Activated CD4-positive, alpha-beta T cell treated with anti-CD3 and anti-CD28 coated beads, Interleukin-2, amount 10 ng/mL, durations not matched to agents 7 days and 5 days (primary cell): ENCODE results near the gene ZNF598. TPM values are rescaled to one million over a fixed set of nuclear protein-coding genes. Genes with fewer than 3 reads are reported as not detected.
"Not testable (repeated sequence)": the region's sequence is repeated elsewhere in the genome, so short reads cannot be mapped to it uniquely, and the experiment has no call there.

Experiments used
- CTCF ChIA-PET: fragments of 350-600 bp; sonication (Branson Sonifier 250); formaldehyde crosslinking; loops from one replicate; lab custom pipeline; 2021; ENCODE audit warnings: antibody characterized with exemption; lab: Charles Lee
- POLR2A ChIA-PET: fragments of 350-600 bp; sonication (Branson Sonifier 250); formaldehyde crosslinking; loops from one replicate; lab custom pipeline; 2021; ENCODE audit warnings: antibody characterized with exemption; lab: Charles Lee
- DNase-seq: peaks from one replicate; pipeline ENCODE4 v3.0.0-alpha.2; 2020
- H3K27ac Mint-ChIP-seq: one replicate; pipeline ENCODE4 v1.8.0; 2021; ENCODE audit warnings: mild to moderate bottlenecking, moderate library complexity, mixed read lengths
- H3K27me3 Mint-ChIP-seq: one replicate; pipeline ENCODE4 v1.8.0; 2021; ENCODE audit warnings: mixed read lengths
- H3K36me3 Mint-ChIP-seq: one replicate; pipeline ENCODE4 v1.8.0; 2021; ENCODE audit warnings: low read depth, mixed read lengths
- H3K4me1 Mint-ChIP-seq: one replicate; pipeline ENCODE4 v1.8.0; 2021; ENCODE audit warnings: mixed read lengths
- H3K4me3 Mint-ChIP-seq: one replicate; pipeline ENCODE4 v1.8.0; 2021; ENCODE audit warnings: mild to moderate bottlenecking, moderate library complexity, mixed read lengths
- H3K9me3 Mint-ChIP-seq: one replicate; pipeline ENCODE4 v1.8.0; 2021; ENCODE audit warnings: mixed read lengths
- total RNA-seq, 2 experiments: library from RNA; stranded (reverse); gene quantifications; one replicate each; pipeline ENCODE4 v1.2.3, GENCODE V29; 2021

Gene ZNF598
- total RNA-seq, 2 experiments from 2014 or later, result 56.3 to 56.5 TPM

DNA sequence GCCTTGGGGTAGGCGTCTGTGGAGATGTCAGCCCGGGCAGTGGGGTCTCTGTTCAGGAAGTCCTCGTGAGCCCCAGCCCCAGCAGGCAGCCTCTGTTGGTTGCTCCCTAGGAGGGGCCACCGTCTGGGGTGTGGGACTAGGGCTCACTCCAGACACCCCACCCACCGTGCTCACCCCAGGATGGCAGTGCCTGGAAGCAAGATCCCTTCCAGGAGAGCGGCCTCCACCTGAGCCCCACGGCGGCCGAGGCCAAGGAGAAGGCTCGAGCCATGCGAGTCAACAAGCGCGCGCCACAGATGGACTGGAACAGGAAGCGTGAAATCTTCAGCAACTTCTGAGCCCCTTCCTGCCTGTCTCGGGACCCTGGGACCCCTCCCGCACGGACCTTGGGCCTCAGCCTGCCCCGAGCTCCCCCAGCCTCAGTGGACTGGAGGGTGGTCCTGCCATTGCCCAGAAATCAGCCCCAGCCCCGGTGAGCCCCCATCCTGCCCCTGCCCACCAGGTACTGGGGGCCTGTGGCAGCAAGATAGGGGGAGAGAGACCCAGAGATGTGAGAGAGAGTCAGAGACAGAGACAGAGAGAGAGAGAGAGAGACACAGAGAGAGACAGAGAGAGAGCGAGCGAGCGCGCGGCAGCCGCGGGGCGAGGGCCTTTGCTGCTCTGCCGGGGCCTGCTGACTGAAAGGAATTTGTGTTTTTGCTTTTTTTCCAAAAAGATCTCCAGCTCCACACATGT is 28.2 kb upstream of the ZNF598 start:
- no peaks in the 10 kb centered on the region for H3K27me3 Mint-ChIP-seq
- no peaks in the 10 kb centered on the region for H3K36me3 Mint-ChIP-seq

DNA sequence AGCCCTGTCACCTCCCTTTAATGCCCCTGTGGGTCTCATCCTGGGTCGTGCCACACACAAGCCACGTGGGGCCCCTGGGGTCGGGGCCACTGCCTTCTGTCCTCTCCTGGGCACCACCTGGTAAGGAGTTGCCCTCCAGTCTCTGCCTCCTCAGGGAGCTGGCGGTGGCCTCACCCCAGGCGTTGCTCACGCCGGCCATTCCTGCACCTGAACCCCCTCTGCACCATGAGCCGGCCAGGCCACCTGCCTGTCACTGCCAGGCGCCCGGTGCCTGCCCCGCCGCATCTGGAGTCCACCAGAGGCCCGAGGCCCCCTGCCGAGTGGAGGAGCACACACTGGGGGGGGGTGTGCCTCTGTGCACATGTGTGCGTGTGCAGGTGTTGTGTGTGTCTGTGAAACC is 27.5 kb upstream of the ZNF598 start:
- Mint-ChIP-seq H3K4me3 (no peak overlapping the region), H3K4me1 (no peaks in the 10 kb centered on the region), H3K36me3 (no peaks in the 10 kb centered on the region), H3K27me3 (no peaks in the 10 kb centered on the region), H3K27ac (no peak overlapping the region), H3K9me3 (no peaks in the 10 kb centered on the region)
- ChIA-PET POLR2A (no interaction called here), CTCF (no interaction called here)
- DNase-seq, result no peak

More for the DNA sequence above, 28.2 kb upstream of the ZNF598 start:
- DNase-seq, result no peak
- H3K4me3 Mint-ChIP-seq, result no peak overlapping the region
- POLR2A ChIA-PET, result no interaction called here
- no peaks in the 10 kb centered on the region for H3K9me3 Mint-ChIP-seq
- no peak overlapping the region for H3K27ac Mint-ChIP-seq
- no peaks in the 10 kb centered on the region for H3K4me1 Mint-ChIP-seq
- CTCF ChIA-PET, result interaction anchor here (1.4 kb wide), 1 partner anchor 8 kb away, joined by 4 read pairs; no protein-coding TSS in a partner anchor

DNA sequence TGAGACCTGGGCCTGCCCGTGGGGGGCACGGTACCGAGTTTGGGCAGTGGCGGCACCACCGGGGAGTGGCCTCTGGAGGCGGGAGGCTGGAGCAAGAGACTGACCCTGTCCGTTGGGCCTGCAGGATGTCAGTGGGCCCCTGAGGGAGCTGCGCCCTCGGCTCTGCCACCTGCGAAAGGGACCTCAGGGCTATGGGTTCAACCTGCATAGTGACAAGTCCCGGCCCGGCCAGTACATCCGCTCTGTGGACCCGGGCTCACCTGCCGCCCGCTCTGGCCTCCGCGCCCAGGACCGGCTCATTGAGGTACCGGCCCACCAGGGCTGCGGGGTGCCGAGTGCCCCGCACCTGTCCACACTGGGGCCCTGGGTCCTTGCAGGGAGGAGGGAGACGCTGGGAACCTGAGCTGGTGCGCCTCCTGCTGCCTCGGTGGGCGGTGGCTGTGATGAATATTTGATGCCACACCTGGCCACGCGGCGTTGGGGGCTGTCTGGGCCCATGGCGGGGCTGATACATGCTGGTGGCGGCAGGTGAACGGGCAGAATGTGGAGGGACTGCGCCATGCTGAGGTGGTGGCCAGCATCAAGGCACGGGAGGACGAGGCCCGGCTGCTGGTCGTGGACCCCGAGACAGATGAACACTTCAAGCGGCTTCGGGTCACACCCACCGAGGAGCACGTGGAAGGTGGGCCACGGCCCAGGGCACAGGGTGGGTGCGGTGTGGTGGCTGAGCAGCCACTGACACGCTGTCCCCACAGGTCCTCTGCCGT is 26.8 kb upstream of the ZNF598 start:
- no peaks in the 10 kb centered on the region for H3K36me3 Mint-ChIP-seq
- POLR2A ChIA-PET, result no interaction called here
- no peaks in the 10 kb centered on the region for H3K4me1 Mint-ChIP-seq
- DNase-seq, result no peak
- no peak overlapping the region for H3K4me3 Mint-ChIP-seq
- CTCF ChIA-PET, result interaction anchor here (1.0 kb wide), 1 partner anchor 14 kb away, joined by 3 read pairs; no protein-coding TSS in a partner anchor
- H3K27ac Mint-ChIP-seq, result no peak overlapping the region
- no peaks in the 10 kb centered on the region for H3K27me3 Mint-ChIP-seq
- no peaks in the 10 kb centered on the region for H3K9me3 Mint-ChIP-seq

GRCh38 chr16:2035431-2036199 is 26.0 kb upstream of the ZNF598 start:
- DNase-seq, result no peak
- Mint-ChIP-seq H3K36me3 (no peaks in the 10 kb centered on the region), H3K27ac (no peak overlapping the region), H3K4me1 (no peaks in the 10 kb centered on the region), H3K4me3 (no peak overlapping the region), H3K9me3 (no peaks in the 10 kb centered on the region), H3K27me3 (no peaks in the 10 kb centered on the region)
- ChIA-PET POLR2A (no interaction called here), CTCF (interaction anchor here (1.0 kb wide), 1 partner anchor 13 kb away, joined by 3 read pairs; no protein-coding TSS in a partner anchor)

GRCh38 chr16:2034696-2035430 is 25.2 kb upstream of the ZNF598 start:
- no peaks in the 10 kb centered on the region for H3K27me3 Mint-ChIP-seq
- no peak overlapping the region for H3K27ac Mint-ChIP-seq
- ChIA-PET POLR2A (no interaction called here), CTCF (interaction anchor here (1.0 kb wide), 1 partner anchor 12 kb away, joined by 3 read pairs; no protein-coding TSS in a partner anchor)
- H3K36me3 Mint-ChIP-seq, result no peaks in the 10 kb centered on the region
- H3K4me3 Mint-ChIP-seq, result no peak overlapping the region
- H3K9me3 Mint-ChIP-seq, result no peaks in the 10 kb centered on the region
- no peak for DNase-seq
- no peaks in the 10 kb centered on the region for H3K4me1 Mint-ChIP-seq

DNA sequence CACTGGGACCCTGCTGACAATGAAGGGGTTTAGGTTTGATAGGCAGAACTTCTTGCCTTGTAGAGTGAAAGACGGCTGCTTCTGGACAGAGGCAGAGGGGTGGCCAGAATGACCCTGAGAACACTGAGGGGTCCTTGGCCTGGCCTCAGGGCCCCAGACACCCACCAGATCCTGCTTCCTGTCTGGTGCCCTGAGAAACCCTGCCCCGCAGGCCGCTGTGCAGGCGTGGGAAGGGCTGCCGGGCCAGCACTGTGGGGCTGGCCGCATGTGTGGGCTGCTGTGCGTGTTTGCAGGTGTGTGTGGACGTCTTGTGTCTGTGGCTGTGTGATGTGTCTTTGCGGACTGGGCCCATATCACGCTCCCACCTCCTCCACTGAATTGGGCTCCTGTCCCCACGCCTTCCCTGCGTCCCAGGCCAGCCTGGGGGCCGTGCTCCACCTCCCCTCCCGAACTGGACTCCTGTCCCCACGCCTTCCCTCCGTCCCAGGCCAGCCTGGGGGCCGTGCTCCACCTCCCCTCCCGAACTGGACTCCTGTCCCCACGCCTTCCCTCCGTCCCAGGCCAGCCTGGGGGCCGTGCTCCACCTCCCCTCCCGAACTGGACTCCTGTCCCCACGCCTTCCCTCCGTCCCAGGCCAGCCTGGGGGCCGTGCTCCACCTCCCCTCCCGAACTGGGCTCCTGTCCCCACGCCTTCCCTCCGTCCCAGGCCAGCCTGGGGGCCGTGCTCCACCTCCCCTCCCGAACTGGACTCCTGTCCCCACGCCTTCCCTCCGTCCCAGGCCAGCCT is 24.5 kb upstream of the ZNF598 start:
- H3K4me1 Mint-ChIP-seq, DNase-seq, H3K4me3 Mint-ChIP-seq, H3K9me3 Mint-ChIP-seq, POLR2A ChIA-PET, H3K36me3 Mint-ChIP-seq, CTCF ChIA-PET, H3K27me3 Mint-ChIP-seq: not testable (repeated sequence)
- H3K27ac Mint-ChIP-seq, result peak overlapping the region; percentile 31

GRCh38 chr16:2033057-2033908 is 23.7 kb upstream of the ZNF598 start:
- H3K27ac Mint-ChIP-seq, result no peak overlapping the region
- no peaks in the 10 kb centered on the region for H3K36me3 Mint-ChIP-seq
- CTCF ChIA-PET, result no interaction called here
- DNase-seq, result no peak
- no peak overlapping the region for H3K4me3 Mint-ChIP-seq
- POLR2A ChIA-PET, result interaction anchor here (0.6 kb wide), 1 partner anchor 610 kb away, joined by 3 read pairs; no protein-coding TSS in a partner anchor
- H3K27me3 Mint-ChIP-seq, result peaks cover 2% of the 10 kb centered on the region
- H3K4me1 Mint-ChIP-seq, result no peaks in the 10 kb centered on the region
- H3K9me3 Mint-ChIP-seq, result no peaks in the 10 kb centered on the region

DNA sequence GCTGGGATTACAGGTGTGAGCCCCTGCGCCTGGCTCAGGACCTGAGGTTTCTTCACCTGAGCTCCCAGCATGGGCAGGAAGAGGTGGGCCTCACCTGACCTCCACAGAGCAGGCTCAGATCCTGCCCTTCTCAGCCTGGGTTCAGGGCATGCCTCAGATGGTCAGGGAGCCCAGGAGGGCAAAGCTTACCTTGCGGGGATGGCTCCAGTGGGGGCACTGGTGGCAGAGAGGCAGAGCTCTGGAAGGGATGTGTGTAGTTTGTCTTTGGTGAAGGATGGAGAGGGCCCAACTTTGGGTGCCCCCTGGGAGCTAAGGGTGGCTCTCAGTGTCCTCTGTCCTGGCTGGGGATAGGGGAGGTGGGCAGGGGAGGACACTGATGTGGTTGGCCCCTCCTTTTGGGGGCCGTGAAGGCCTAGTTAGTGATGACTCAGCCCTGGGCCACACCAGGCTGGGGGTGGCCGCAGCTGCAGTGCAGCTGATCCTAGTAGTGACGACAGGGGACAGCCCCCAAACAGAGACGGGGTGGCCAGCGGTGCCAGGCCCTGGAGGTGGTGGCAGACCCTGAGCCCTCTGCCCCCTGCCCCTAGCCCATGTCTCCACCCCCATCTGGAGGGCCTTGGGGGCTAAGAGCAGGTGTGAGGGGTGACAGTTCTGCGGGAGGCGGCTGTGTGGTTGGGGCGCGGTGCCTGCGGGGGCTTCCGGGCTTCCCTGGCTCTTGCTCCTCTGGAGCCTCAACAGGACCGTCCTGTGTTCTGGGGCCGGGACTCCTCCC is 22.9 kb upstream of the ZNF598 start:
- Mint-ChIP-seq H3K36me3 (no peaks in the 10 kb centered on the region), H3K27ac (peak overlapping the region; percentile 62), H3K27me3 (peaks cover 10% of the 10 kb centered on the region), H3K4me3 (no peak overlapping the region), H3K9me3 (no peaks in the 10 kb centered on the region), H3K4me1 (peaks cover 3% of the 10 kb centered on the region)
- ChIA-PET CTCF (interaction anchor here (0.7 to 1.1 kb wide), 3 partner anchors 15 to 1499 kb away, joined by 3 read pairs; partner anchors contain the start of genes NTHL1 and TSC2), POLR2A (interaction anchor here (0.6 kb wide), 1 partner anchor 609 kb away, joined by 3 read pairs; no protein-coding TSS in a partner anchor)
- no peak for DNase-seq

GRCh38 chr16:2031081-2031577 is 21.5 kb upstream of the ZNF598 start:
- H3K36me3 Mint-ChIP-seq, result no peaks in the 10 kb centered on the region
- no peaks in the 10 kb centered on the region for H3K9me3 Mint-ChIP-seq
- POLR2A ChIA-PET, result no interaction called here
- DNase-seq, result no peak
- CTCF ChIA-PET, result interaction anchor here (0.8 to 1.0 kb wide), 2 partner anchors 9 to 17 kb away, joined by 3 read pairs; partner anchors contain the start of genes NTHL1 and TSC2
- H3K27me3 Mint-ChIP-seq, result peaks cover 12% of the 10 kb centered on the region
- H3K4me3 Mint-ChIP-seq, result no peak overlapping the region
- peaks cover 4% of the 10 kb centered on the region for H3K4me1 Mint-ChIP-seq
- no peak overlapping the region for H3K27ac Mint-ChIP-seq

GRCh38 chr16:2030036-2030435 is 20.4 kb upstream of the ZNF598 start:
- Mint-ChIP-seq H3K9me3 (no peaks in the 10 kb centered on the region), H3K4me1 (peaks cover 7% of the 10 kb centered on the region), H3K27me3 (peaks cover 17% of the 10 kb centered on the region), H3K36me3 (no peaks in the 10 kb centered on the region), H3K4me3 (no peak overlapping the region), H3K27ac (no peak overlapping the region)
- POLR2A ChIA-PET, result no interaction called here
- no peak for DNase-seq
- CTCF ChIA-PET, result interaction anchor here (1.0 to 1.1 kb wide), 2 partner anchors 9 to 111 kb away, joined by 3 to 4 read pairs; no protein-coding TSS in a partner anchor
